ENCODE measurements around the gene UNC13D.

- TF ChIP-seq CTCF (IDR thresholded peaks at IDR 0.05) (no peak), POLR2A (IDR thresholded peaks at IDR 0.05) (no peak)
Observed at GRCh38 chr17:75795820-75796607, 48.2 kb downstream of the UNC13D start.
